HK-2 (cell line): ENCODE measurements around the gene RNPC3.
"Not testable (repeated sequence)": the region's sequence is repeated elsewhere in the genome, so short reads cannot be mapped to it uniquely, and the experiment has no call there.

Experiments used
- DNase-seq: peaks from one replicate; pipeline ENCODE4 v3.0.0-alpha.2; 2018; ENCODE audit not compliant: unreplicated experiment

Gene RNPC3

DNA sequence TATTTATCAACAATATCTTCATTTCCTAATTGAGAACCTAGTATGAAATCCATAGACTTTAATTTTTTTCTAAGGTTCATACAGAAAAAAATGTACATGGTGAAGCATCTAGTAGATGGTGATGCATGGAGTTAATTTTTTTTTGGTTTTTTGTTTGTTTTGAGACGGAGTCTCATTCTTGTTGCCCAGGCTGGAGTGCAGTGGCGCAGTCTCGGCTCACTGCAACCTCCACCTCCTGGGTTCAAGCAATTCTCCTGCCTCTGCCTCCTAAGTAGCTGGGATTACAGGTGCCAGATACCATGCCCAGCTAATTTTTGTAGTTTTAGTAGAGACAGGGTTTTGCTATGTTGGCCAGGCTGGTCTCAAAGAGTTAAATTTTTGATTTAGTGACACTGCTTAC lies 35.6 kb downstream of the RNPC3 start:
- not testable (repeated sequence) for DNase-seq

DNA sequence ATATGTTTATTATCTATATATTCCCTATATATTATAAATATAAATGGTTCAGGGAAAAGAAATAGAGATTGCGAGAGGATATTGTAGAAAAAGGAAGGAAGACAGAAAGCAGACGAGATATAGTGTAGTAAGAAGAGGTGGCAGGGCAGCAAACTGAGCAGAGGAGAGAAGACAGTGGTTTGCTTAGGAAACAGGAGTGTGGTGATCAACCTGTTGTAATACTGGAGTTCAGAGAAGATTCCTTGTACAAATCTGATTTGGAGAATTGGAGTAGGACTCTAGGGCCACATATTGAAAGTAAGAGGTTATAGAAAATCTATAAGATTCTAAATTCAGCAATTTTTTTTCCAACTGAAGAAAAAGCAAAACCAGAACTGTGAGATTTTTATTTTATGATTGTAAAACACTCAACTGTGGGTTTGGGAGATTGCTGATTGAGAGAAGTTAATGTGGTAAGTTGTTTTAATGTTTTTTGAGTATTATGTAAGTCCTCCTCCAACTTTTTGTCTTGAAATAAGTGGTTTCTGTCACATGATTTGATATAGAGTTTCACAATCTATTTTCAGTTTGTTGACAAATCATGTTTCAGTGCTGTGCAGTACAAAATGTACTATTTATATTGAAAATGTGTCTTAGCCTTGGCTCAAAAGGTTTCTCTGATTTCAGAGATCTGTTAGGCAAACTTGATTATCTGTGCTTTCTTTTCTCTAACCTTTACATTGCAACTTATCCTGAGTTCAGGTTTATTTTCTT lies 36.3 kb downstream of the RNPC3 start:
- DNase-seq: no peak

DNA sequence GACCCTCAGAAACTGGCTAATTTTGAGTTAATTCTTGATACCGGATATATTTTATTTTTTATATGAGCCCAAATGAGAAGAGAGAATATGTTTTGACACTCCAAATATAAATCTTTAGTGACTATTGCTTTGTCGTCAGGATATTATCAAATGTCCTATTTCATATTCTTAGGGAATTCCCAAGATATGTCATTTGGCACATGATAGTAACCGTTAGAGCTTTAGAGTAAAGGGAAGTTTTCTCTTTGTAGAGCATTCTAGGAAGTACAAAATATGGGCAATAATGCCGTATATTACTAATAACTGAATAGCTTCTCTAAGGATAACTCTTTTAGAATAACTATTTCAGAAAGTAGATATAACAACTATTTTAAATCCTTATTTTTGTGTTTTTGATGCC lies 37.6 kb downstream of the RNPC3 start:
- no peak for DNase-seq

DNA sequence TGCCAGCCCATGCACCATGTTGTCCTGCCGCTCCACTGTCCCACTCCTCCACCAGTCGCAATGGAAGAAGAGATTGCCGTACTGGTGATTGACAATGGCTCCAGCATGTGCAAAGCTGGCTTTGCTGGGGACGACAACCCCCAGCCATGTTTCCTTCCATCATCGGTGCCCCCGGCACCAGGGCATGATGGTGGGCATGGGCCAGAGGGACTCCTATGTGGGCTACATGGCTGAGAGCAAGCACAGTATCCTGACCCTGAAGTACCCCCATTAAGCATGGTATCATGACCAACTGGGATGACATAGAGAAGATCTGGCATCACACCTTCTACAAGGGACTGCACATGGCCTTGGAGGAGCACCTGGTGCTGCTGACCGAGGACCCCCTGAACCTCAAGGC lies 44.0 kb downstream of the RNPC3 start:
- no peak for DNase-seq

DNA sequence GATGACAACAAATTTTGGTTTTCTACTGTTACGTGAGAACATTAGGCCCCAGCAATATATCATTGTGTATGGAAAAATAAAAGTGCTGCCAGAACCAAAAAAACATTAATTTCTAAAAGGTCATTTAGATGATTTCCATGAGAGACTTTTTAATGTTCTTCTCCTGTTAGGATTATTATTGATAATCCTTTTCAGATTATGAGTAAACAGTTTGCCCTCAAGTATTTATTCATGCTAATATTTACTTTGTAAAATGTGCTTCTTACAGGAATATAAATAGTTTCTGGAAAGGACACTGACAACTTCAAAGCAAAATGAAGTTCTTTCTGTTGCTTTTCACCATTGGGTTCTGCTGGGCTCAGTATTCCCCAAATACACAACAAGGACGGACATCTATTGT lies 45.8 kb downstream of the RNPC3 start, which contains the start of gene AMY2B:
Gene AMY2B, plus strand, starts transcription at position 301 of the 400 bp plus-strand sequence. Its CDS starts 14 bp downstream, at position 315.
- not testable (repeated sequence) for DNase-seq

DNA sequence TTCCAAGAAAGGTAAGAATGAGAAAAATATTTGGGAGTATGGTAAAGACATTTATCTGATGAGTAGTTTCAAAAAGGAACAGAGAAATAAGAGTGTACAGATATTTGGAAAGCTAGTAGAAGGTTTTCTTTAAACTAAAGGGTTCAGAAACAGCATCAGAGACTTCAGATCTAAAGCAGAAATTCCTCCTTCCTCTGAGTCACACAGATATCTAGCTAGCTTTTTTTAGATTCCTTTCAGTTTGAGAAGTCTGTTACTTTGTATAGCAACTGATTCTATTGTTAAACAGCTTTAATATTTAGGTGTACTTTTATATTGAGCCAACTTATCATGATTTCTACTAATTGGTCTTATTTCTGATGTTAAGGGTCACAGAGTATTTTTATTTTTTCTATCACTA lies 50.6 kb downstream of the RNPC3 start:
- no peak for DNase-seq

DNA sequence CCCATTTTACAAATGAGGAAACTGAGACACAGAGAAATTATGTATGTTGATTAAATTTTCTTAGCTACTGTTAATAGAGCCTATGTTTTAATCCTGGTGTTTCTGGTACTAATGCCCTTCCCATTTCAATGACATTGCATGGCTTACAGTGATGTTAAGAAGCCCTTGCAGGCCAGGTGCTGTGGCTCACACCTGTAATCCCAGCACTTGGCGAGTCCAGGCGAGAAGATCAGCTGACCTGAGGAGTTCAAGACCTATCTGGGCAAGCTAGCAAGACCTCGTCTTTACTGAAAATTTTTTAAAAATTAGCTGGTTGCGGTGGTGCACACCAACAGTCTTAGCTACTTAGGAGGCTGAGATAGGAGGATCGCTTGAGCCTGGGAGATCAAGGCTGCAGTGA lies 51.3 kb downstream of the RNPC3 start:
- DNase-seq: not testable (repeated sequence)

DNA sequence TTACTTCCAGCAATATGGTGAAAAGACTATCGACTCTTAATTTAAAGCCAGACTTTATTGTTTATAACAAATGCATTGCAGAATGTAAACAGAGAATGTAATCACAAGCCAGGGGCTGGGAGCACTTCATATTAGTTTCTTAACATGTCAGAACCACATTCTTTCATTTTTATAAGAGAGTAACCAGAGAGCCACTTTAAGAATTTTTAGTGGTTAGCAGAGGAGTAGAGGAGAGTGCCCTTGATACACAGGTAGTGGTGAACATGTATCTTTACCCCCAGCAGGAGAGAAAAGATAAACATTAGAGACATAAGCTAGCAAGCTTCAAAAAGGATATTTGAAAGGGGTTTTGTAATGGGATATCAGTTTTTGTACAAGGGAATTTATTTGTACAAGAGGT lies 57.0 kb downstream of the RNPC3 start:
- no peak for DNase-seq

DNA sequence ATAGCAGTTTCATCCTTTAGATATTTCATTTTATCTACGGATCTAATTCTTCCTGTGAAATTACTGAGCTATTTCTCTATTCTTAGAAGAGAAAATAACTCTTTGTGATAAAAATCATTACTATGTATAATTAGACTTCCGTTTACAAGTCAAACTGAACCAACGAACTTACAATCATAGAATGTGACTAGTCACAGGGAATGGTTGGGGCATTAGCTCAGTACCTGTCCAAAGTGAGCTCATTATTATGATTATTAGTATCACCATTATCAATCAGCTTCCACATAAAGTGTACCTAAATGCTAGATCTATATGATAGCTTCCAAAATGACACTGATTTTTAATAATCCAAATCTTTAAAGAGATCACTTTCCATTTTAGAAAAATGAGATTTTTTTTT lies 58.4 kb downstream of the RNPC3 start:
- no peak for DNase-seq

DNA sequence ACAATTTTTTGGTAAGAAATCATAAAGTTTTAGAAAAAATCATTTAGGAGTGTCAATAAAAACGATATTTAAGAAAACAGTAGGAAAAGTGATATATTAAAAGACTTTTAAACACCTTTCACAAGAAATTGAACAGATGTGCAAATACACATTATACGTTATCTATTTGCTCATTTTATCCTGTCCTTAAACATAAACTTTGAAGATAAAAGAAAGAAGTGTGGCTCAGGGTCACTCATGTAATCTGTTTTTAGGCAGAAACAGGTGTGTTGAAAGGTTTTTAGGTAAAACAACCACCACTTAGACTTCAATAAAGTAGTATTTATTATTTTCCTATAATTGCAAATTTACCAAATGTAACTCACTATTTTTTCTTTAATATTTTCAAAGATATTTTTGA lies 59.0 kb downstream of the RNPC3 start:
- no peak for DNase-seq

DNA sequence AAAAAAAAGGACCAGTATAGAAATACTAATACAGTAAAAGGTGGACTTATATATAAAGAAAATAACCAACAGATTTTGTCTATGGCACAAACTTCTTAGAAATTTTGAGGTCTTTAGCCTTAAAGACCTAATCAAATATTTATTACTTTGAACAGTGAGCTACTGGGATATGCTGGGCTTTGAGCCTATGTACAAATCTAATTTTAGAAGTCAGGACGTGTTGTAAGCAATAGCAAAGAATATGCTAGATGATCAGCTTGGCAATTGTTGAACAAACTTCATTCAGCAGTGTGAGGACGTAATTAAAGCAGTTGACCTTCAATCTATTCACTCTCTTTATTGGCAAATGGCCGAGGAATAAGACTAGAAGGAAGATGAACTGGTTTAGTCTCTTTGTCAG lies 77.2 kb downstream of the RNPC3 start:
- not testable (repeated sequence) for DNase-seq
